Astrocyte (in vitro differentiated cells and primary cell): Measurements from ENCODE around the gene DGKE. TPM values are rescaled to one million over a fixed set of nuclear protein-coding genes. Genes with fewer than 3 reads are reported as not detected.

ENCODE experiments used
- DNase-seq: peaks from one replicate; pipeline ENCODE4 v3.0.0-alpha.2; 2010; ENCODE audit warnings: low read depth
- FAIRE-seq: peaks from 2 replicates; lab custom pipeline; 2011; peaks lifted over from hg19 to GRCh38; lab: Jason Lieb, UNC
- H2AFZ ChIP-seq: 2 replicates; pipeline ENCODE4 v1.6.0; 2012; ENCODE audit warnings: low read depth, low read length, inconsistent platforms
- H3K27ac ChIP-seq: 2 replicates; pipeline ENCODE4 v1.5.1; 2011; ENCODE audit warnings: low read depth, low read length, inconsistent platforms
- H3K27me3 ChIP-seq: 2 replicates; pipeline ENCODE4 v1.6.0; 2011; ENCODE audit warnings: low read length, inconsistent platforms; ENCODE audit not compliant: insufficient read depth
- H3K36me3 ChIP-seq: 2 replicates; pipeline ENCODE4 v1.5.1; 2011; ENCODE audit warnings: low read length, inconsistent platforms; ENCODE audit not compliant: insufficient read depth
- H3K4me1 ChIP-seq: 2 replicates; pipeline ENCODE4 v1.5.1; 2011; ENCODE audit warnings: low read length, inconsistent platforms; ENCODE audit not compliant: insufficient read depth
- H3K4me2 ChIP-seq: 2 replicates; pipeline ENCODE4 v1.6.0; 2012; ENCODE audit warnings: low read length, inconsistent platforms
- H3K4me3 ChIP-seq: 2 replicates; pipeline ENCODE4 v1.5.1; 2011; ENCODE audit warnings: low read depth, mild to moderate bottlenecking, low read length, inconsistent platforms; ENCODE audit not compliant: insufficient read depth
- H3K79me2 ChIP-seq: 2 replicates; pipeline ENCODE4 v1.6.0; 2012; ENCODE audit warnings: mild to moderate bottlenecking, low read length, inconsistent platforms; ENCODE audit not compliant: insufficient read depth
- H3K9ac ChIP-seq: 2 replicates; pipeline ENCODE4 v1.6.0; 2012; ENCODE audit warnings: mild to moderate bottlenecking, low read length, inconsistent platforms
- H3K9me3 ChIP-seq: 2 replicates; pipeline ENCODE4 v1.5.1; 2012; ENCODE audit warnings: low read depth, mild to moderate bottlenecking, low read length, inconsistent platforms; ENCODE audit not compliant: insufficient read depth
- H4K20me1 ChIP-seq: 2 replicates; pipeline ENCODE4 v1.6.0; 2012; ENCODE audit warnings: low read length, inconsistent platforms; ENCODE audit not compliant: insufficient read depth
- H3K27ac Mint-ChIP-seq: one replicate; pipeline ENCODE4 v1.8.0; 2021; ENCODE audit warnings: mild to moderate bottlenecking, mixed read lengths; ENCODE audit not compliant: unreplicated experiment
- H3K27me3 Mint-ChIP-seq: one replicate; pipeline ENCODE4 v1.8.0; 2021; ENCODE audit warnings: low read depth, mixed read lengths; ENCODE audit not compliant: unreplicated experiment
- H3K36me3 Mint-ChIP-seq: one replicate; pipeline ENCODE4 v1.8.0; 2021; ENCODE audit warnings: low read depth, mixed read lengths; ENCODE audit not compliant: unreplicated experiment
- H3K4me1 Mint-ChIP-seq: one replicate; pipeline ENCODE4 v1.8.0; 2021; ENCODE audit warnings: low read depth, mixed read lengths; ENCODE audit not compliant: unreplicated experiment
- H3K4me3 Mint-ChIP-seq: one replicate; pipeline ENCODE4 v1.8.0; 2021; ENCODE audit warnings: mild to moderate bottlenecking, moderate library complexity, mixed read lengths; ENCODE audit not compliant: unreplicated experiment
- H3K9me3 Mint-ChIP-seq: one replicate; pipeline ENCODE4 v1.8.0; 2021; ENCODE audit warnings: mild to moderate bottlenecking, mixed read lengths; ENCODE audit not compliant: unreplicated experiment
- EZH2 ChIP-seq: IDR thresholded peaks from 2 replicates; pipeline ENCODE4 v1.6.1; 2012; ENCODE audit warnings: mild to moderate bottlenecking, low read length, inconsistent platforms; ENCODE audit not compliant: insufficient read depth
- total RNA-seq: library from RNA; stranded (reverse); gene quantifications from 2 replicates; pipeline ENCODE4 v1.2.1, GENCODE V29; 2021
- TF ChIP-seq, protein P1 (sequence below): IDR thresholded peaks from 2 replicates; pipeline ENCODE4 v1.5.1; 2011; ENCODE audit warnings: low read depth, mild to moderate bottlenecking, inconsistent platforms, low read length, moderate library complexity; ENCODE audit not compliant: insufficient read depth

DGKE gene
- total RNA-seq, 1 donor from 2014 or later, result 5.5 TPM

DNA sequence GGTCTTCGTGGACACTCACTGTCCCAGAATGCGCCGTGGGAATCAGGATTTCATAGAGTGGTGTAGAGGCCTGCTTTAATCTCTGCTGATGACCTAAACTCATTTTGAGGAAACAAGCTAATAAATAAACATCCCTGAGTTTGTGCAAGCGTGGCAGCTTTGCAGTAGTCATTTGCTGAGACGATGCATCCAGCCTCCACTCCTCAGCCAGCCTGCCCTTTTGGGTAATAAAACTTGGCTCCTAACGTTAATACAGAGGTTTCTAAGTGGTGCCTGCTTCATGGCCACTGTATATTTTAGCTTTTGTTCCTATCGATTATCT lies 1.3 kb downstream of the DGKE start:
- DNase-seq, result no peak
- no peak for TF ChIP-seq EZH2
- TF ChIP-seq, protein P1, sequence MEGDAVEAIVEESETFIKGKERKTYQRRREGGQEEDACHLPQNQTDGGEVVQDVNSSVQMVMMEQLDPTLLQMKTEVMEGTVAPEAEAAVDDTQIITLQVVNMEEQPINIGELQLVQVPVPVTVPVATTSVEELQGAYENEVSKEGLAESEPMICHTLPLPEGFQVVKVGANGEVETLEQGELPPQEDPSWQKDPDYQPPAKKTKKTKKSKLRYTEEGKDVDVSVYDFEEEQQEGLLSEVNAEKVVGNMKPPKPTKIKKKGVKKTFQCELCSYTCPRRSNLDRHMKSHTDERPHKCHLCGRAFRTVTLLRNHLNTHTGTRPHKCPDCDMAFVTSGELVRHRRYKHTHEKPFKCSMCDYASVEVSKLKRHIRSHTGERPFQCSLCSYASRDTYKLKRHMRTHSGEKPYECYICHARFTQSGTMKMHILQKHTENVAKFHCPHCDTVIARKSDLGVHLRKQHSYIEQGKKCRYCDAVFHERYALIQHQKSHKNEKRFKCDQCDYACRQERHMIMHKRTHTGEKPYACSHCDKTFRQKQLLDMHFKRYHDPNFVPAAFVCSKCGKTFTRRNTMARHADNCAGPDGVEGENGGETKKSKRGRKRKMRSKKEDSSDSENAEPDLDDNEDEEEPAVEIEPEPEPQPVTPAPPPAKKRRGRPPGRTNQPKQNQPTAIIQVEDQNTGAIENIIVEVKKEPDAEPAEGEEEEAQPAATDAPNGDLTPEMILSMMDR, result no peak
- peak overlapping the region; percentile 88 for H2AFZ ChIP-seq
- Mint-ChIP-seq H3K9me3 (no peaks in the 10 kb centered on the region), H3K27me3 (no peaks in the 10 kb centered on the region), H3K27ac (no peak overlapping the region), H3K36me3 (peaks cover 6% of the 10 kb centered on the region), H3K4me1 (peaks cover 10% of the 10 kb centered on the region), H3K4me3 (peak overlapping the region; percentile 88)
- no peak overlapping the region for H3K4me3 ChIP-seq
- H3K9me3 ChIP-seq, result no peaks in the 10 kb centered on the region
- H3K36me3 ChIP-seq, result no peaks in the 10 kb centered on the region
- H3K27me3 ChIP-seq, result no peaks in the 10 kb centered on the region
- no peak for FAIRE-seq
- H3K79me2 ChIP-seq, result peaks cover 13% of the 10 kb centered on the region
- H3K4me2 ChIP-seq, result peak overlapping the region; percentile 90
- no peaks in the 10 kb centered on the region for H3K4me1 ChIP-seq
- H3K9ac ChIP-seq, result no peak overlapping the region
- peaks cover 19% of the 10 kb centered on the region for H4K20me1 ChIP-seq
- H3K27ac ChIP-seq, result no peak overlapping the region

DNA sequence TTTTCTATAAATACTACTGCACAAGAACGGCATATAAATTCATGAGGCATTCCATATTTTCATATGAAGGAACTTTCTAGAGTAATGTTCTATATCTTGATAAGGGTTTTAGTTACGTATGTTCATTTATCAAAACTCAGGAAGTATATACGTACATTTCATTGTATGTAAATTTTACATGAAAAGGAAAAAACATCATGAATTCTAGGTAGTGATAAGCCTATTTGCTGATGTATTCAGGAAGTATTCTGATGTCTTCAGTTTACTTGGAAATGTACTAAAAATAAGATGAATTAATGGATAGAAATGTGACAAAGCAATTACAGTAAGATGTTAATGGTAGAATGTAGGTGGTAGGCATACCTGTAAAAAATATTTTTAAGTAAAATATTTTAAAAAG lies 4.7 kb downstream of the DGKE start:
- H3K27me3 Mint-ChIP-seq, result no peaks in the 10 kb centered on the region
- H3K9me3 Mint-ChIP-seq, result no peaks in the 10 kb centered on the region
- no peak overlapping the region for H3K27ac ChIP-seq
- no peak for FAIRE-seq
- H3K9me3 ChIP-seq, result no peaks in the 10 kb centered on the region
- H3K36me3 Mint-ChIP-seq, result no peaks in the 10 kb centered on the region
- no peak overlapping the region for H3K9ac ChIP-seq
- H3K4me1 ChIP-seq, result no peaks in the 10 kb centered on the region
- H3K27me3 ChIP-seq, result no peaks in the 10 kb centered on the region
- no peak for DNase-seq
- H3K4me3 ChIP-seq, result no peak overlapping the region
- no peaks in the 10 kb centered on the region for H4K20me1 ChIP-seq
- no peaks in the 10 kb centered on the region for H3K79me2 ChIP-seq
- no peaks in the 10 kb centered on the region for H3K36me3 ChIP-seq
- no peak overlapping the region for H3K4me2 ChIP-seq
- no peak overlapping the region for H3K27ac Mint-ChIP-seq
- no peak for TF ChIP-seq EZH2
- TF ChIP-seq, protein P1, result no peak
- no peak overlapping the region for H2AFZ ChIP-seq
- H3K4me1 Mint-ChIP-seq, result no peaks in the 10 kb centered on the region
- H3K4me3 Mint-ChIP-seq, result no peak overlapping the region

GRCh38 chr17:56842577-56842976 lies 8.6 kb downstream of the DGKE start:
- Histone ChIP-seq H4K20me1 (no peaks in the 10 kb centered on the region), H3K9me3 (no peaks in the 10 kb centered on the region), H3K4me2 (no peak overlapping the region), H3K27me3 (no peaks in the 10 kb centered on the region), H3K4me3 (no peak overlapping the region), H3K27ac (no peak overlapping the region), H3K79me2 (no peaks in the 10 kb centered on the region), H3K9ac (no peak overlapping the region), H3K36me3 (no peaks in the 10 kb centered on the region), H2AFZ (no peak overlapping the region), H3K4me1 (no peaks in the 10 kb centered on the region)
- no peak overlapping the region for H3K4me3 Mint-ChIP-seq
- no peak for DNase-seq
- no peaks in the 10 kb centered on the region for H3K4me1 Mint-ChIP-seq
- H3K9me3 Mint-ChIP-seq, result no peaks in the 10 kb centered on the region
- TF ChIP-seq EZH2, result no peak
- TF ChIP-seq, protein P1, result no peak
- no peak for FAIRE-seq
- no peaks in the 10 kb centered on the region for H3K27me3 Mint-ChIP-seq
- no peak overlapping the region for H3K27ac Mint-ChIP-seq
- H3K36me3 Mint-ChIP-seq, result peaks cover 1% of the 10 kb centered on the region
